Measurements from ENCODE around the gene IKZF3.
A peak's percentile ranks its signal among the peaks of the same experiment; 100 is the strongest.
"Not testable (repeated sequence)": the region's sequence is repeated elsewhere in the genome, so short reads cannot be mapped to it uniquely, and the experiment has no call there.

IKZF3 gene

GRCh38 chr17:39863918-39864746, at the start of gene IKZF3:
TSS of gene IKZF3 (minus strand) at chr17:39864312. CDS start at chr17:39864126, 186 bp downstream.
- peak; percentile 87 for DNase-seq (ENCODE audit: low spot score)

GRCh38 chr17:39908789-39909352, 44.8 kb upstream of the IKZF3 start:
- DNase-seq (ENCODE audit: low spot score): no peak

- DNase-seq (ENCODE audit: low spot score): peak; percentile 34
Measured at GRCh38 chr17:39904990-39905288, 40.8 kb upstream of the IKZF3 start.

- no peak for DNase-seq (ENCODE audit: low spot score)
Measured at GRCh38 chr17:39903158-39903884, 39.2 kb upstream of the IKZF3 start.

GRCh38 chr17:39902027-39902426, 37.9 kb upstream of the IKZF3 start:
- DNase-seq (ENCODE audit: low spot score): not testable (repeated sequence)

GRCh38 chr17:39899215-39899614, 35.1 kb upstream of the IKZF3 start:
- no peak for DNase-seq (ENCODE audit: low spot score)

GRCh38 chr17:39898088-39898487, 34.0 kb upstream of the IKZF3 start:
- no peak for DNase-seq (ENCODE audit: low spot score)

- DNase-seq (ENCODE audit: low spot score): no peak
Measured at GRCh38 chr17:39894681-39895376, 30.7 kb upstream of the IKZF3 start.

GRCh38 chr17:39889200-39889599, 25.1 kb upstream of the IKZF3 start:
- no peak for DNase-seq (ENCODE audit: low spot score)

GRCh38 chr17:39887078-39887477, 23.0 kb upstream of the IKZF3 start:
- DNase-seq (ENCODE audit: low spot score): no peak

- not testable (repeated sequence) for DNase-seq (ENCODE audit: low spot score)
Measured at GRCh38 chr17:39886102-39886501, 22.0 kb upstream of the IKZF3 start.

GRCh38 chr17:39872751-39873150, 8.6 kb upstream of the IKZF3 start:
- DNase-seq (ENCODE audit: low spot score): no peak

- DNase-seq (ENCODE audit: low spot score): no peak
Measured at GRCh38 chr17:39871801-39872200, 7.7 kb upstream of the IKZF3 start.

GRCh38 chr17:39870776-39871175, 6.7 kb upstream of the IKZF3 start:
- DNase-seq (ENCODE audit: low spot score): no peak

- DNase-seq (ENCODE audit: low spot score): no peak
Measured at GRCh38 chr17:39868554-39868942, 4.4 kb upstream of the IKZF3 start.

GRCh38 chr17:39867880-39868553, 3.9 kb upstream of the IKZF3 start, which contains the start of gene ZPBP2:
TSS of gene ZPBP2 (plus strand) at chr17:39868202. CDS start at chr17:39868355, 153 bp downstream.
- DNase-seq (ENCODE audit: low spot score): no peak

- DNase-seq (ENCODE audit: low spot score): no peak
Measured at GRCh38 chr17:39867084-39867879, 3.2 kb upstream of the IKZF3 start.

- DNase-seq (ENCODE audit: low spot score): no peak
Measured at GRCh38 chr17:39866013-39866730, 2.1 kb upstream of the IKZF3 start.

GRCh38 chr17:39863244-39863917, 731 bp downstream of the IKZF3 start:
- DNase-seq (ENCODE audit: low spot score): no peak

GRCh38 chr17:39861235-39861634, 2.9 kb downstream of the IKZF3 start:
- DNase-seq (ENCODE audit: low spot score): no peak

Data from ecto neural progenitor cell (in vitro differentiated cells).